ENCODE data around the gene CDKN1A. TPM values are rescaled to one million over a fixed set of nuclear protein-coding genes. Genes with fewer than 3 reads are reported as not detected.

CDKN1A gene
- total and polyA plus RNA-seq, 9 of the 15 experiments (the other 6 are each of a cell fraction or from before 2014, with no cell fraction given): 0.25 to 8.1 (median 5.1) TPM

GRCh38 chr6:36678488-36679042 is at the start of gene CDKN1A (continued):
- TF ChIP-seq NR4A1 (CRISPR knock-in tag; IDR thresholded peaks at IDR 0.05) (no peak), NR4A1 (tag; IDR thresholded peaks at IDR 0.05) (no peak), E2F6 (IDR thresholded peaks at IDR 0.05; ENCODE audit: borderline replicate concordance in 1 of 2, extremely low read depth in 1 of 2, insufficient read depth in 1 of 2, insufficient read length in 1 of 2, low read depth in 1 of 2, low read length in 1 of 2, poor library complexity in 1 of 2, severe bottlenecking in 1 of 2) (peak; percentile 75 to 95), C11orf30 (IDR thresholded peaks at IDR 0.05; ENCODE audit: low read depth) (no peak), TBP (optimal IDR thresholded peaks at IDR 0.05; ENCODE audit: low read depth, low read length) (peak; percentile 45), ZNF316 (IDR thresholded peaks at IDR 0.05) (no peak), ZBTB17 (CRISPR knock-in tag; IDR thresholded peaks at IDR 0.05) (no peak; the same call in 1 of the 2 replicates), SAP30 (IDR thresholded peaks at IDR 0.05; ENCODE audit: borderline replicate concordance, insufficient read depth, low read depth, low read length, poor library complexity, severe bottlenecking) (peak; percentile 81), GTF2B (IDR thresholded peaks at IDR 0.05; ENCODE audit: extremely low read depth, insufficient read length) (no peak), ZBTB34 (CRISPR knock-in tag; IDR thresholded peaks at IDR 0.05) (no peak), PCBP1 (IDR thresholded peaks at IDR 0.05; ENCODE audit: low read depth, low read length, poor library complexity, severe bottlenecking) (peak; percentile 74), ZBTB43 (CRISPR knock-in tag; IDR thresholded peaks at IDR 0.05) (peak; percentile 88; the same call in 1 of the 2 replicates), ZBTB9 (CRISPR knock-in tag; IDR thresholded peaks at IDR 0.05) (peak; percentile 25; the same call in 1 of the 2 replicates), FOXA1 (IDR thresholded peaks at IDR 0.05; ENCODE audit: borderline replicate concordance) (no peak), STAT6 (CRISPR knock-in tag; IDR thresholded peaks at IDR 0.05) (0 out of 2 replicates have a peak, but pooled peaks have one; percentile 20), MTA3 (IDR thresholded peaks at IDR 0.05; ENCODE audit: borderline replicate concordance) (peak; percentile 77; the same call in 1 of the 2 replicates)

All from K562 (cell line).